MCF 10A (cell line): ENCODE results near the gene NCF2. TPM values are rescaled to one million over a fixed set of nuclear protein-coding genes. Genes with fewer than 3 reads are reported as not detected.

Source experiments
- BruUV-seq: library from RNA; stranded (reverse); fragments of 400-500 nt; replicated peaks from 2 replicates; lab custom pipeline; 2021; lab: Mats Ljungman, UMichigan
- CTCF ChIA-PET: fragments of 300-600 bp; sonication (Branson Sonifier 250); formaldehyde crosslinking; extraction: SDS; loops from one replicate; lab custom pipeline; 2021; ENCODE audit warnings: antibody characterized with exemption, inconsistent platforms; lab: Yijun Ruan, JAX
- POLR2A ChIA-PET: fragments of 300-600, 350-650 bp; sonication (Branson Sonifier 250); formaldehyde crosslinking; extraction: SDS; loops from one replicate; lab custom pipeline; 2020; ENCODE audit warnings: antibody characterized with exemption, inconsistent platforms; lab: Yijun Ruan, JAX
- DNase-seq: peaks from one replicate; pipeline ENCODE4 v3.0.0-alpha.2; 2018; ENCODE audit not compliant: unreplicated experiment
- H3K27ac Mint-ChIP-seq: one replicate; pipeline ENCODE4 v1.8.0; 2022; ENCODE audit warnings: mild to moderate bottlenecking, low read depth, mixed read lengths; ENCODE audit not compliant: unreplicated experiment
- H3K27me3 Mint-ChIP-seq: one replicate; pipeline ENCODE4 v1.8.0; 2022; ENCODE audit warnings: mixed read lengths; ENCODE audit not compliant: insufficient read depth, unreplicated experiment
- H3K36me3 Mint-ChIP-seq: one replicate; pipeline ENCODE4 v1.8.0; 2022; ENCODE audit warnings: mild to moderate bottlenecking, moderate library complexity, mixed read lengths; ENCODE audit not compliant: insufficient read depth, unreplicated experiment
- H3K4me1 Mint-ChIP-seq: one replicate; pipeline ENCODE4 v1.8.0; 2022; ENCODE audit warnings: mixed read lengths; ENCODE audit not compliant: insufficient read depth, unreplicated experiment
- H3K4me3 Mint-ChIP-seq: one replicate; pipeline ENCODE4 v1.8.0; 2022; ENCODE audit warnings: mild to moderate bottlenecking, moderate library complexity, mixed read lengths; ENCODE audit not compliant: unreplicated experiment
- H3K9me3 Mint-ChIP-seq: one replicate; pipeline ENCODE4 v1.8.0; 2022; ENCODE audit warnings: mixed read lengths; ENCODE audit not compliant: unreplicated experiment
- intact Hi-C: fragments of 100-400 bp; cut with micrococcal nuclease; formaldehyde crosslinking; loops from 2 replicates; pipeline ENCODE4 v1.14.1; 2022
- total RNA-seq: library from RNA; stranded (reverse); gene quantifications from 2 replicates; pipeline ENCODE4 v1.2.3, GENCODE V29; 2022
- TF ChIP-seq, protein P1 (sequence below): fragments of 200-600 bp; IDR thresholded peaks from one replicate; pipeline ENCODE4 v1.8.0; 2022; ENCODE audit warnings: antibody characterized with exemption, mild to moderate bottlenecking; ENCODE audit not compliant: unreplicated experiment

Gene NCF2
- total RNA-seq, 1 experiment from 2014 or later, result 4.9 TPM

DNA sequence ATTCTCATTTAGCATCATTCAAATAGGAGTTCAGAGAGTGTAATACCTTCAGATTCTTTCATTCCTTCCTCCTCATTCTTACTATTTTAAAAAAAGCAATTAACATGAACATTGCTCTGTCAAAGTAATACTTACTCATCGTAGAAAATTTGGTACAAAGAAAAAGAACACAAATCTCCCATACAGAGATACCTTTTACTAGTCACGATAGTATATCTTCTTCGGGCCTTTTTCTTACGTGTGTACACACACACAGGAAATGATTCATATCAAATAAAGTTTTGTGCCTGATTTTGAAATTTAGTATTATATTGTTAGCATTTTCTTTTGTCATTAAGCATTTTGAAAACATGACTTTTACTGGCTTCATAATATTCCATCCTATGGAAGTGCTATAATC, 52.9 kb downstream of the NCF2 start:
- BruUV-seq, result no TSS peak
- no peak overlapping the region for H3K27ac Mint-ChIP-seq
- no peaks in the 10 kb centered on the region for H3K9me3 Mint-ChIP-seq
- TF ChIP-seq, protein P1, sequence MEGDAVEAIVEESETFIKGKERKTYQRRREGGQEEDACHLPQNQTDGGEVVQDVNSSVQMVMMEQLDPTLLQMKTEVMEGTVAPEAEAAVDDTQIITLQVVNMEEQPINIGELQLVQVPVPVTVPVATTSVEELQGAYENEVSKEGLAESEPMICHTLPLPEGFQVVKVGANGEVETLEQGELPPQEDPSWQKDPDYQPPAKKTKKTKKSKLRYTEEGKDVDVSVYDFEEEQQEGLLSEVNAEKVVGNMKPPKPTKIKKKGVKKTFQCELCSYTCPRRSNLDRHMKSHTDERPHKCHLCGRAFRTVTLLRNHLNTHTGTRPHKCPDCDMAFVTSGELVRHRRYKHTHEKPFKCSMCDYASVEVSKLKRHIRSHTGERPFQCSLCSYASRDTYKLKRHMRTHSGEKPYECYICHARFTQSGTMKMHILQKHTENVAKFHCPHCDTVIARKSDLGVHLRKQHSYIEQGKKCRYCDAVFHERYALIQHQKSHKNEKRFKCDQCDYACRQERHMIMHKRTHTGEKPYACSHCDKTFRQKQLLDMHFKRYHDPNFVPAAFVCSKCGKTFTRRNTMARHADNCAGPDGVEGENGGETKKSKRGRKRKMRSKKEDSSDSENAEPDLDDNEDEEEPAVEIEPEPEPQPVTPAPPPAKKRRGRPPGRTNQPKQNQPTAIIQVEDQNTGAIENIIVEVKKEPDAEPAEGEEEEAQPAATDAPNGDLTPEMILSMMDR, result no peak
- ChIA-PET CTCF (interaction anchor here (0.7 kb wide), 1 partner anchor 194 kb away, joined by 3 read pairs; no protein-coding TSS in a partner anchor), POLR2A (no interaction called here)
- no peaks in the 10 kb centered on the region for H3K27me3 Mint-ChIP-seq
- no peaks in the 10 kb centered on the region for H3K4me1 Mint-ChIP-seq
- peaks cover 85% of the 10 kb centered on the region for H3K36me3 Mint-ChIP-seq
- DNase-seq, result no peak
- H3K4me3 Mint-ChIP-seq, result no peak overlapping the region
- intact Hi-C loops, result no loop called here

DNA sequence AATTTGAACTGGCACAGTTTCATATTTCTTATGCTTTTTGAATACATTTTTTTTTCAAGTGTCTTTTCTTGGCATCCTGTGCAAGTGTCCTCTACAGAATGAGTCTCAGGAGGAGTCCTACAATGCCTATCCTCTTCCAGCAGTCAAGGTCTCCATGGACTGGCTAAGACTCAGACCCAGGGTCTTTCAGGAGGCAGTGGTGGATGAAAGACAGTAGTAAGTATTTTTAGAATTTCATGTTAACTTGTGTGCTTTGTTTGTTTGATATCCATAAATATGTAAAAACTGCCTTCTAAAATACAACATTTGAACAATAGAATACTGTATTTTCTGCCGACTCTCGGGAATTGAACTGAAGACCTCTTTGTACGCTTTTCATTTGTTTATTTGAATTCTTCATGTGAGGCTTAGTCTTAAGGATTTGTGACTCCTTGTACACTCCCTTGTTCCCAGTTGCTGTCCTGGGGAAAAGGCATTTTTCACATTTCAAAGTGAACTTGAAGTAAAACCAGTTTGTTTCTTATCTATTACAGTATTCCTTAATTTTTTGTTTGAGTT, 56.6 kb downstream of the NCF2 start:
- TF ChIP-seq, protein P1, result no peak
- Mint-ChIP-seq H3K4me1 (no peaks in the 10 kb centered on the region), H3K36me3 (peaks cover 90% of the 10 kb centered on the region), H3K9me3 (no peaks in the 10 kb centered on the region), H3K27ac (no peak overlapping the region), H3K4me3 (no peak overlapping the region), H3K27me3 (no peaks in the 10 kb centered on the region)
- POLR2A ChIA-PET, result interaction anchor here (1.3 kb wide), 1 partner anchor 49 kb away, joined by 3 read pairs; no protein-coding TSS in a partner anchor
- DNase-seq, result no peak
- intact Hi-C loops, result no loop called here
- no TSS peak for BruUV-seq
- CTCF ChIA-PET, result interaction anchor here (0.7 to 1.0 kb wide), 2 partner anchors 11 to 51 kb away, joined by 4 read pairs; no protein-coding TSS in a partner anchor

DNA sequence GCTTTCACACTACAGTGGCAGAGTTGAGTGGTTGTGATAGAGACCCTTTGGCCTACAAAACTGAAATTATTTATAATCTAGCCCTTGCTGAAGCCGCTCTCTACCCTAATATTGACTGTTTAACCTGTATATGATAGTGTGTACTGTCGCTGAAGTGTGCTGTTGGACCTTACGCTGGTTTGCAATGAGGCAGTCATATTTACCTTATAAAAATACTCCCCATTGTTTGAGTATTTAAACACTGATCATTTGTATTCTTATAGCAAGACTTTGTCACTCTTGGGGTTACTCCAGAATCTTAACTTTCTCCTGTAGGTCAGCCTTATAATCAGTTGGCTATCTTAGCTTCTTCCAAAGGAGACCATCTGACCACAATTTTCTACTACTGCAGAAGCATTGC, 61.7 kb downstream of the NCF2 start:
- Mint-ChIP-seq H3K27me3 (no peaks in the 10 kb centered on the region), H3K27ac (no peak overlapping the region), H3K4me1 (peaks cover 8% of the 10 kb centered on the region), H3K4me3 (no peak overlapping the region), H3K36me3 (peaks cover 77% of the 10 kb centered on the region), H3K9me3 (no peaks in the 10 kb centered on the region)
- DNase-seq, result no peak
- POLR2A ChIA-PET, result interaction anchor here (1.2 to 1.6 kb wide), 2 partner anchors 11 to 248 kb away, joined by 3 read pairs; no protein-coding TSS in a partner anchor
- CTCF ChIA-PET, result interaction anchor here (0.6 to 1.4 kb wide), 3 partner anchors 11 to 247 kb away, joined by 3 read pairs; no protein-coding TSS in a partner anchor
- intact Hi-C loops, result no loop called here
- no TSS peak for BruUV-seq
- TF ChIP-seq, protein P1, result no peak

DNA sequence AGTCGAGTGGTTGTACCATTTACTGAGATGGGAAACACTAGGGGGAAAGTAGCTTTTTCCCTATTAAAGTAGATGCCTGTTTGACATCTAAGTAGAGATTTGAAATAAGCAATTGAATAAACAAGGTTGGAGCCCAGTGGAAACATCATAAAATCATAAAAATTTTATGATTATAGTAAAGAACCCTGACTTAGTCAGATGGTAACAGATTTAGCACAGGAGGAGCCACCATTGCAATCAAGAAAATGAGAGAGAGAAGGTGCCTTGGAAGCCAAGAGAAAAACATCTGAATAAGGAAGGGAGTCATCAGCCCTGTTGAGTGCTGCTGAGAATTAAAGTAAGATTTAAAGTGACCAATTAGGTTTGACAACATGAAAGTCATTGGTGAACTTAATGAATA, 68.2 kb downstream of the NCF2 start:
- no peak for DNase-seq
- Mint-ChIP-seq H3K4me3 (no peak overlapping the region), H3K27ac (no peak overlapping the region), H3K36me3 (peaks cover 58% of the 10 kb centered on the region), H3K27me3 (no peaks in the 10 kb centered on the region), H3K9me3 (no peaks in the 10 kb centered on the region), H3K4me1 (peaks cover 17% of the 10 kb centered on the region)
- intact Hi-C loops, result no loop called here
- TF ChIP-seq, protein P1, result no peak
- POLR2A ChIA-PET, result interaction anchor here (0.7 to 3.3 kb wide), 6 partner anchors 7 to 191 kb away, joined by 3 to 12 read pairs (median 4); partner anchors contain the start of gene SMG7
- BruUV-seq, result no TSS peak
- CTCF ChIA-PET, result interaction anchor here (0.6 to 1.7 kb wide), 5 partner anchors 11 to 106 kb away, joined by 3 to 6 read pairs (median 4); no protein-coding TSS in a partner anchor
